NCI-H1694 (cell line): Measurements from ENCODE around the gene NAT16.
A peak's percentile ranks its signal among the peaks of the same experiment; 100 is the strongest.
"Not testable (repeated sequence)": the region's sequence is repeated elsewhere in the genome, so short reads cannot be mapped to it uniquely, and the experiment has no call there.

ENCODE experiments used
- DNase-seq: peaks from one replicate; lab custom pipeline; 2025; lab: John Stamatoyannopoulos, UW

The NAT16 gene

DNA sequence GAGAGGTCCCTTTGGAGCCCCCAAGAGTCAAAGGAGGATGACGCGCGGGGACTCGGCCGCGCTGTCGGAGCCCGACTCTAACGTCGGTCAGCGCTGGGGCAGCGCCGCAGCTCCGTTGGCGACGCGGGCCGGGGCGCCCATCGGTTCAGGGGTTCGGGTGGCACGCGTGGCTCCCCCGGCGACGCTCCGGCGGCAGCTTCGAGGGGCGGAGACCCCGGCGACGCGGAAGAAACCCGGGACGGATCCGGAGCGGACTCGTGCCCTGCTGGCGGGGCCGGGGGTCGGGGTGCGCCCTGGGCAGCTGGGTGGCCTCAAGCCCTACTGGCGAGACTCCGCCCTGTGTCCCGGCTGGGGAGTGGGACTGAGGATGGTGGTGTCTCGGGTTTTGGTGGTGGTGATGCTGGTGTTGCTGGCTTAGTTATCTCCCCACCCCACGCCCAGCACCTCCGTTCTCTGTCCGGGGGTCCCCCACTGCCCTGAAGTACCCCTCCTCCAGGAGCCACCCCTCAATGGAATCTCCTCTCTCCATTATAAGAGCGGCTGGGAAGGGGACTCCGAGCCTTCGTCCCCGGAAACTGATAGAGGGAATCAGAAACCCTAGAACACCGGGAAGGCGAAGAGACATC, at the start of gene NAT16:
NAT16 (minus strand) TSS at position 164 of the 626 bp plus-strand sequence. CDS start 5,486 bp downstream, outside the sequence.
- no peak for DNase-seq

- DNase-seq: no peak
These were observed 46.6 kb upstream of the NAT16 start for GRCh38 chr7:101226721-101227120.

GRCh38 chr7:101225650-101226049, 45.6 kb upstream of the NAT16 start:
- no peak for DNase-seq

- no peak for DNase-seq
These were observed 43.4 kb upstream of the NAT16 start for GRCh38 chr7:101223528-101223927.

DNA sequence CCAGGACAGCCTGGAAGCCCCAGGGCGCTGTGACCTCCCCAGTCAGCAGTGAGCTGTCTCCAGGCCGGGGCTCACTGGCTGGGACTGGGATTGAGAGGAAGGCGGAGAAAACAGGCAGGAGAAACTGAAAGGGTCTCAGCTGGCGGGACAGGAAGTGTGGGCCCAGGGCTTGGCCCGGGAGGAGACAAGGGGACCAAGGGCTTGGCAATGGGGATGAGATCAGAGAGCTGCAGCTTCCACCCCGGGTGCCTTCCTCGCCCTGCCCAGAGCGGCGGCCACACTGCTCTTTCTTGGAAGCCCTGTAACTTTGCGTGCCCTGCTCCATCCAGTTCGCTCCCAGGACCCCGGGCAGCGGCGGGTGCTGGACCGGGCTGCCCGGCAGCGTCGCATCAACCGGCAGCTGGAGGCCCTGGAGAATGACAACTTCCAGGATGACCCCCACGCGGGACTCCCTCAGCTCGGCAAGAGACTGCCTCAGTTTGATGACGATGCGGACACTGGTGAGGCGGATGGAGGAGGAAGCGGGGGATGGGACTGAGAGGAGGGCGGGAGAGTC, 42.3 kb upstream of the NAT16 start:
- DNase-seq: no peak

DNA sequence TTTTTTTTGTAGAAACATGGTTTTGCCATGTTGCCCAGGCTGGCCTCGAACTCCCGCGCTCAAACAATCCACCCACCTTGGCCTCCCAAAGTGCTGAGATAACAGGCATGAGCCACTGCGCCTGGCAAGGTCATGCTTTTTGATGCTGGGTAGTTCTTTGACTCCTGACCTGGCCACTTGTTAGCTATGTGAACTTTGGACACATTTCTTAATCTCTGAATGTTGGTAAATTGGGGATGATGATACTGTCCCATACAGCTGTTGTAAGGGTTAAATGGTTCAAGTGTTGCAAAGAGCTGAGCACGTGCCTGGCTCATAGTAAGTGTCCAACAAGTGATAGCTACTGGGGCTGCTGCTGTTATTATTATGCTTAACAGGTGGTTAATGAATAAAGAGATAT, 40.2 kb upstream of the NAT16 start:
- no peak for DNase-seq

DNA sequence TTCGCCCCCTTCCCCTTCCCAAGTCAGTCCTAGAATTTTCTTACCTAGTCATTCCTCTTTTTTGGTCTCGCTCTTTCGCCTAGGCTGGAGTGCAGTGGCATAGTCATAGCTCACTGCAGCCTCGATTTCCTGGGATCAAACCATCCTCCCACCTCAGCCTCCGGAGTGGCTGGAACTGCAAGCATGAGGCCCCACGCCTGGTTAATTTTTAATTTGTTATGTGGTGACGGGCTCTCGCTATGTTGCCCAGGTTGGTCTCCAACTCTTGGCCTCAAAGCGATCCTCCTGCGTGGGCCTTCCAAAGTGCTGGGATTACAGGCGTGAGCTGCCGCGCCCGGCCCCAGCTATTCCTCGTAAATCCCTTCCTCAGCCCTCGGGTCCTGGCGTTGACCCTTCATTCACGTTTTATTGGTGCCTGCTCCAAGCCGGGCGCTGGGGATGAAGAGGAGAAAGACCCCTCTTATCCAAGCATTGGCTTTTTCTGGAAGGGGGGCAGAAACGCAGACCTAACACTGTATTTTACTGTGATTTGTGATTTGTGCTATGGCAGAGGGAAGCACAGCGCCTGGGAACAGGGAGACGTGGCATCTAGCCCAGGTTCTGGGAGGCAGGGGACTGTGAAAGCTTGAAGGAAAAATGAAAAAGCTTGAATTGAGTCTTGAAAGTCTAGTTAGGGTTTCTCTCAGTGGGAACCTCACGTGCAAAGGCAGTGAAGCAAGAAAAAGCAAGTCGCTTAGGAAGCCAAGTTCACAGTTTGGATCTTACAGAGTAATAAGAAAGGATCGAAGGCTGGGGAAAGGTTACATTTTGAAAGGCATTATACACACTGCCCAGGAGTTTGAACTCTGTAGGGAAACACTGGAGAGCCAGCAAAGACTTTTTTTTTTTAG, 38.4 kb upstream of the NAT16 start:
- no peak for DNase-seq

DNA sequence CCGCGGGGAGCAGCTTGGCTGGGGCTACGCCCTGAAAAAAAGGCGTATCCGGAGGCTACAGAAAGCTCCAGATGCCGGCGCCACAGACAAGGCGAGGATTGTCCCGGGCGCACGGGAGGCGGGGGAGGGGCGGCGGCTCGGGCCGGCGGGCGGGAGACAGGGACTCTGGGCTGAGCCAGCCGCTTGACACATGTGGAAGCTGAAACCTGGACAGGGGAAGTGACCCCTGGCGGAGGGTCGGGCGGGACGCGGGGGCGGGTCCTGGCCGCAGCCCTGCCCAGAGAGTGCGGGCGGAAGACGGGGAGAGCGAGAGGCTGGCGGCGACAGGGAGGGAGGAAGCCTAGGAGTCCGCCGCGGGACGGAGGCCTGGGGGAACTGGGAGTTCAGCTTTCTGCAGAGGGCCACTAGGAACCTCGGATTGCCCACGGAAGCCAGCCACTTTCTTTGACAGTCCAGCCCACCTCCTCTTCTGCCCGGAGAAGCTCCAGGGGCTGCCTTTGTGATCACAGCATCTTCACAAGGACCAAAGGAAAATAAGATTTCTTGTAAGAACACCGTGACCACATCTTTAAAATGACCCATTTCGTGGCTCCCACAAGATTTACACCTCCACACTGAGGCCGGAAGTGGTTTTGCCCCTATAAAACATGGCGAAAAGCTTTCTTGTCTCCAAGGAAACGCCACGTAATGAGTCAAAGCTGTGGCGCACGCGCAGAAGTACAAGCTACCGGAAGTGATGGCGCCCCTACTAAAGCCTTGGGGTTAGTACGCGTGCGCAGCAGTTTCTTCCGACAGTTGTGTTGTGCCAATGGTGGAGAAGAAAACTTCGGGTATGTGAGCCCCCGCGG, 37.5 kb upstream of the NAT16 start, which contains the start of the genes PLOD3 and ZNHIT1:
PLOD3 (minus strand) TSS at position 194 of the 848 bp plus-strand sequence. CDS start 307 bp downstream, outside the sequence.
ZNHIT1 (plus strand) TSS at position 778 of the 848 bp plus-strand sequence; CDS start at position 809, 31 bp downstream.
- peak; percentile 99 for DNase-seq

- no peak for DNase-seq
These were observed 36.8 kb upstream of the NAT16 start for GRCh38 chr7:101216860-101217387.

- DNase-seq: no peak
These were observed 36.1 kb upstream of the NAT16 start for GRCh38 chr7:101216001-101216859.

GRCh38 chr7:101212014-101212413, 31.9 kb upstream of the NAT16 start:
- no peak for DNase-seq

DNA sequence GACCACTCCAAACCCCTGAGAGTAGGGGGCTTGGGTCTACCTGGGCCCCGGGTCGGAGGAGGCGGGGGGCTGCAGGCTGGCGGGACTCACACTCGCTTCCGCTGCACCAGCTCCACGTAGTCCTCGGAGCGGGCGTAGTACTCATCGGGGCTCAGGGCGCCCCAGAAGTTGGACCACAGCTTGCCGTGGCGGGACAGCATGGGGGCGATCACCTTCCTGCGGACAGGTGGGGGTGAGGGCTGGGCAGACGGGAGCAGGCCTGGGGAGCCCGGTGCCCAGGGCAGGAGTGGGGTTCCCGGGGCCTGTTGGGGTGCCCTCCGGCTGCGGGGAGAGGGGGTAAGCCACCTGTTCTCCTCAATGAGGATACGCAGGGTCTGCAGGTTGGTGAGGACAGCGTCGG, 31.4 kb upstream of the NAT16 start:
- DNase-seq: no peak

GRCh38 chr7:101210143-101210542, 30.1 kb upstream of the NAT16 start:
- no peak for DNase-seq

DNA sequence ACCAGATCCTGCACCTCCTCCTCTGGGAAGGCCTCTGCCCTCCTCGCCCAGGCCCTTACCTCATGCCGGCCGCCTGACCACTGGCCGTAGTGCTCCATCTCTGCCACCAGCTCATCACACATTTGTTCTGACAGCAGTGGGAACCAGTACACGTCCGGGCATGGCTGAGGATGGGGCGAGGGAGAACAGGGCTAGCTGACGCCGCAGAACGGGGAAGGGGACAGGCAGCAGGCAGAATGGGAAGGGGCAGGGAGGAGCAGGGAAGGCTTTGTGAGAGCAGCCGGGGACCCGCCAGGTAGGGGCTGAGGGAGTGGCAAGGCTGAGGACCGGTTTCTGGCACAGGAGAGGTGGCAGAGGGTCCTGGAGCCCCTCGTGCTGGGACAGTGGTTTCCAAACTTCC, 28.7 kb upstream of the NAT16 start:
- no peak for DNase-seq

DNA sequence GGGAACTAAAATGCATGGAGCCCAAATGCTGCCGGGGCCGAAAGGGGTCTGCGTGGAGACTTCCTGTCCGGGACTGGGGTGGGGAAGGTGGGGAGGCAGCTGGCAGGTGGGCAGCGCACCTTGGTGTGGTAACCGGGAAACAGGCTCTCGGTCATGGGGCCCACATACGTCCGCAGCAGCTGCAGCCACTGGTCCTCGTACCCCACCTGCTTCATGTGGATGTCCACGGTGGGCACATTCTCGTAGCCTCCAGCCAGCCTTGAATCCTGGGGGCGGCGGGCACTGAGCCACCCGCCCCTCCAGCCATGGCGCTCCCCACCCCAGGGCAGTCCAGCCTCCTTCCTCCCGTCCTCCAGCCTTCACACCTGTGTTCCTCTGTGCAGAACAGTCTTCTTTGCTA, 27.4 kb upstream of the NAT16 start:
- DNase-seq: no peak

- DNase-seq: no peak
These were observed 26.6 kb upstream of the NAT16 start for GRCh38 chr7:101206665-101207042.

GRCh38 chr7:101205901-101206664, 26.0 kb upstream of the NAT16 start:
- DNase-seq: no peak

GRCh38 chr7:101203740-101204738, 23.9 kb upstream of the NAT16 start:
- DNase-seq: not testable (repeated sequence)

GRCh38 chr7:101202603-101202918, 22.5 kb upstream of the NAT16 start:
- DNase-seq: no peak
